Articular chondrocyte of knee joint (primary cell): Measurements from ENCODE around the gene TXNDC16. TPM values are rescaled to one million over a fixed set of nuclear protein-coding genes. Genes with fewer than 3 reads are reported as not detected.

Source experiments
- total RNA-seq: library from RNA; depleted of rRNA; stranded (reverse); fragments of >200 nt; gene quantifications from 2 replicates; pipeline ENCODE4 v1.2.3, GENCODE V29; 2012

TXNDC16 gene
- 6.9 and 9.0 TPM in 2 replicates for total RNA-seq

GRCh38 chr14:52552063-52552988 is at the start of gene TXNDC16, which contains the start of gene GPR137C:
TXNDC16 (minus strand) TSS chr14:52552505; CDS start chr14:52543557, 8,948 bp downstream.
GPR137C (plus strand) TSS chr14:52552836; CDS start chr14:52553148, 312 bp downstream.

Other genes starting within 250 kb of the TXNDC16 start
- 17.9 and 33.3 TPM in 2 replicates for gene PTGER2, start 238.2 kb downstream of the TXNDC16 start, total RNA-seq
- gene GPR137C, start 331 bp upstream of the TXNDC16 start, total RNA-seq, result 0.26 and 0.97 TPM in 2 replicates
- 83.4 and 84.5 TPM in 2 replicates for gene ERO1A, start 143.1 kb upstream of the TXNDC16 start, total RNA-seq
- gene PSMC6, start 154.7 kb upstream of the TXNDC16 start, total RNA-seq, result 105 and 126 TPM in 2 replicates
- gene STYX, start 177.7 kb upstream of the TXNDC16 start, total RNA-seq, result 35.7 and 36.7 TPM in 2 replicates
- gene GNPNAT1, start 239.1 kb upstream of the TXNDC16 start, total RNA-seq, result 45.6 and 53.9 TPM in 2 replicates